ENCODE measurements around the gene TUBGCP3.

- TF ChIP-seq POLR2A (IDR thresholded peaks at IDR 0.05) (no peak), CTCF (IDR thresholded peaks at IDR 0.05) (no peak), POLR2AphosphoS5 (IDR thresholded peaks at IDR 0.05) (no peak)
Measured at GRCh38 chr13:112486386-112487126, 101.4 kb downstream of the TUBGCP3 start.
